Right lobe of liver (tissue), 4 donors: ENCODE measurements around the gene BMP5.

Experiments used
- CTCF ChIP-seq, 4 donors: fragments of 200-600 bp in 3 of 4; fragments of 450-650 bp in 1 of 4; IDR thresholded peaks; one replicate each; pipeline versions ENCODE4 v1.5.1 to v1.8.0; 2016 to 2022; ENCODE audit warnings: antibody characterized with exemption in 4 of 4, mild to moderate bottlenecking in 2 of 4
- POLR2A ChIP-seq: fragments of 450-650 bp; IDR thresholded peaks from one replicate; pipeline ENCODE4 v1.6.1; 2017; ENCODE audit warnings: antibody characterized with exemption, mild to moderate bottlenecking
- donor health status: DM: no; HTN: no; CAD: no.
- donor health status: DM: no; HTN: no; CAD: no.
- donor health status: DM: no; HTN: yes; CAD: no.

- TF ChIP-seq POLR2A (no peak), CTCF (IDR thresholded peaks at IDR 0.05) (no peak)
Observed at GRCh38 chr6:55922406-55922805, 47.0 kb upstream of the BMP5 start.
